ENCODE measurements around the gene PKD1L1. TPM values are rescaled to one million over a fixed set of nuclear protein-coding genes. Genes with fewer than 3 reads are reported as not detected.

Gene PKD1L1
- total RNA-seq, 1 experiment from 2014 or later: 0.24 TPM

GRCh38 chr7:47942132-47942531 lies 6.1 kb downstream of the PKD1L1 start:
- Mint-ChIP-seq H3K4me1 (ENCODE audit: low read depth, unreplicated experiment) (peaks cover 13% of the 10 kb centered on the region), H3K4me3 (ENCODE audit: low read depth, unreplicated experiment) (no peak overlapping the region), H3K27ac (ENCODE audit: unreplicated experiment) (no peak overlapping the region), H3K36me3 (ENCODE audit: insufficient read depth, unreplicated experiment) (no peaks in the 10 kb centered on the region), H3K27me3 (ENCODE audit: unreplicated experiment) (no peaks in the 10 kb centered on the region), H3K9me3 (ENCODE audit: low read depth, unreplicated experiment) (no peaks in the 10 kb centered on the region)
- DNase-seq: no peak
- BruUV-seq (replicated peaks): no TSS peak
- TF ChIP-seq CTCF (IDR thresholded peaks at IDR 0.05; ENCODE audit: unreplicated experiment): no peak
- CTCF ChIA-PET: interaction anchor here (0.6 to 5.4 kb wide), 4 partner anchors 13 to 676 kb away, joined by 3 to 36 read pairs (median 4); no protein-coding TSS in a partner anchor
- intact Hi-C loops (cut with micrococcal nuclease; ENCODE audit: unreplicated experiment): no loop called here

GRCh38 chr7:47941136-47941844 lies 7.0 kb downstream of the PKD1L1 start:
- no TSS peak for BruUV-seq (replicated peaks)
- no peak for DNase-seq
- Mint-ChIP-seq H3K4me1 (ENCODE audit: low read depth, unreplicated experiment) (peaks cover 13% of the 10 kb centered on the region), H3K27ac (ENCODE audit: unreplicated experiment) (no peak overlapping the region), H3K27me3 (ENCODE audit: unreplicated experiment) (no peaks in the 10 kb centered on the region), H3K9me3 (ENCODE audit: low read depth, unreplicated experiment) (no peaks in the 10 kb centered on the region), H3K36me3 (ENCODE audit: insufficient read depth, unreplicated experiment) (no peaks in the 10 kb centered on the region), H3K4me3 (ENCODE audit: low read depth, unreplicated experiment) (no peak overlapping the region)
- CTCF ChIA-PET: interaction anchor here (0.6 to 5.4 kb wide), 4 partner anchors 12 to 675 kb away, joined by 3 to 36 read pairs (median 4); no protein-coding TSS in a partner anchor
- TF ChIP-seq CTCF (IDR thresholded peaks at IDR 0.05; ENCODE audit: unreplicated experiment): no peak
- intact Hi-C loops (cut with micrococcal nuclease; ENCODE audit: unreplicated experiment): no loop called here

- intact Hi-C loops (cut with micrococcal nuclease; ENCODE audit: unreplicated experiment): no loop called here
- Mint-ChIP-seq H3K27ac (ENCODE audit: unreplicated experiment) (no peak overlapping the region), H3K36me3 (ENCODE audit: insufficient read depth, unreplicated experiment) (no peaks in the 10 kb centered on the region), H3K4me1 (ENCODE audit: low read depth, unreplicated experiment) (peaks cover 13% of the 10 kb centered on the region), H3K9me3 (ENCODE audit: low read depth, unreplicated experiment) (no peaks in the 10 kb centered on the region), H3K27me3 (ENCODE audit: unreplicated experiment) (no peaks in the 10 kb centered on the region), H3K4me3 (ENCODE audit: low read depth, unreplicated experiment) (no peak overlapping the region)
- TF ChIP-seq CTCF (IDR thresholded peaks at IDR 0.05; ENCODE audit: unreplicated experiment): no peak
- DNase-seq: no peak
- no TSS peak for BruUV-seq (replicated peaks)
- CTCF ChIA-PET: interaction anchor here (1.9 to 5.4 kb wide), 2 partner anchors 505 to 674 kb away, joined by 6 to 36 read pairs; no protein-coding TSS in a partner anchor
Measured at GRCh38 chr7:47940088-47941013, 7.9 kb downstream of the PKD1L1 start.

- Mint-ChIP-seq H3K27me3 (ENCODE audit: unreplicated experiment) (no peaks in the 10 kb centered on the region), H3K9me3 (ENCODE audit: low read depth, unreplicated experiment) (no peaks in the 10 kb centered on the region), H3K4me1 (ENCODE audit: low read depth, unreplicated experiment) (peaks cover 13% of the 10 kb centered on the region), H3K36me3 (ENCODE audit: insufficient read depth, unreplicated experiment) (no peaks in the 10 kb centered on the region), H3K4me3 (ENCODE audit: low read depth, unreplicated experiment) (no peak overlapping the region), H3K27ac (ENCODE audit: unreplicated experiment) (no peak overlapping the region)
- no TSS peak for BruUV-seq (replicated peaks)
- intact Hi-C loops (cut with micrococcal nuclease; ENCODE audit: unreplicated experiment): loop anchor here (1.0 kb wide), 1 partner anchor 673 kb away; no protein-coding TSS in a partner anchor
- CTCF ChIA-PET: interaction anchor here (1.9 to 5.4 kb wide), 2 partner anchors 504 to 673 kb away, joined by 6 to 36 read pairs; no protein-coding TSS in a partner anchor
- TF ChIP-seq CTCF (IDR thresholded peaks at IDR 0.05; ENCODE audit: unreplicated experiment): no peak
- DNase-seq: no peak
Measured at GRCh38 chr7:47939425-47940036, 8.7 kb downstream of the PKD1L1 start.

All from Calu3 (cell line).